ENCODE measurements around the gene SEC61B. TPM values are rescaled to one million over a fixed set of nuclear protein-coding genes. Genes with fewer than 3 reads are reported as not detected.

Gene SEC61B
- total RNA-seq, 2 donors from 2014 or later, result 86.6 to 104 TPM

DNA sequence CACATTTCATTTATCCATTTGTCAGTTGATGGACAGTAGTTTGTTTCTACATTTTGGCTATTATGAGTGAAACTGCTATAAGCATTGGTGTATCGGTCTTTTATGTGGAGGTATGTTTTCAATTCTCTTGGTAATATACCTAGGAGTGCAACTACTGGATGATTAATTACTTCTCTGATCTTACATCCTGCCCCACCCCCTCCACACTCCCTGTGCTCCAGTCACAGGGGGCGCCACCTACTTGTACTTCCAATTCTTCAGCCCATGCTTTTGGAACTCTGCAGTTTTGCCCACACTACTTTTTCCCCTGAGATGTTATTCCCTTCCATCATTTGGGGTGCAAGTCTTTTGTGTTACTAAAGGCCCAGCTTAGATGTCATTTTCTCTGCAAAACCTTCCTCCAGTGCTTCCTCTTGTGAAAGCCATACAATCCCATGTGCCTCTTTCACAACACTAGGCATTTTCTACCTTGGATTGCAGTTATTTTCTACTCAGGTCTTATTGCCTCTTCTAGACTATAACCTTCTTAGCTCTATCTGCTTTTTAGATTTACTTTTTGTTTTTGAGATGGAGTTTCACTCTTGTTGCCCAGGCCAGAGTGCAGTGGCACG, 42.1 kb downstream of the SEC61B start:
- H3K4me1 ChIP-seq, result peaks cover 20% of the 10 kb centered on the region
- H3K9me3 ChIP-seq, result no peaks in the 10 kb centered on the region
- 90 to 91% methylated on average over 3 of the region's 3 CpGs for WGBS, 2 donors
- H3K4me3 ChIP-seq, result no peak overlapping the region
- DNase-seq (peak in 1 of 4 donors; percentile 23), ATAC-seq (no peak)
- intact Hi-C loops (cut with DNase I), result no loop called here
- TF ChIP-seq POLR2A (IDR thresholded peaks at IDR 0.05), result no peak
- TF ChIP-seq, protein P1, sequence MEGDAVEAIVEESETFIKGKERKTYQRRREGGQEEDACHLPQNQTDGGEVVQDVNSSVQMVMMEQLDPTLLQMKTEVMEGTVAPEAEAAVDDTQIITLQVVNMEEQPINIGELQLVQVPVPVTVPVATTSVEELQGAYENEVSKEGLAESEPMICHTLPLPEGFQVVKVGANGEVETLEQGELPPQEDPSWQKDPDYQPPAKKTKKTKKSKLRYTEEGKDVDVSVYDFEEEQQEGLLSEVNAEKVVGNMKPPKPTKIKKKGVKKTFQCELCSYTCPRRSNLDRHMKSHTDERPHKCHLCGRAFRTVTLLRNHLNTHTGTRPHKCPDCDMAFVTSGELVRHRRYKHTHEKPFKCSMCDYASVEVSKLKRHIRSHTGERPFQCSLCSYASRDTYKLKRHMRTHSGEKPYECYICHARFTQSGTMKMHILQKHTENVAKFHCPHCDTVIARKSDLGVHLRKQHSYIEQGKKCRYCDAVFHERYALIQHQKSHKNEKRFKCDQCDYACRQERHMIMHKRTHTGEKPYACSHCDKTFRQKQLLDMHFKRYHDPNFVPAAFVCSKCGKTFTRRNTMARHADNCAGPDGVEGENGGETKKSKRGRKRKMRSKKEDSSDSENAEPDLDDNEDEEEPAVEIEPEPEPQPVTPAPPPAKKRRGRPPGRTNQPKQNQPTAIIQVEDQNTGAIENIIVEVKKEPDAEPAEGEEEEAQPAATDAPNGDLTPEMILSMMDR (IDR thresholded peaks at IDR 0.05), result no peak
- no peak overlapping the region for H3K27ac ChIP-seq
- no peaks in the 10 kb centered on the region for H3K36me3 ChIP-seq (replicated peaks in 1 of 2; ENCODE audit: insufficient read depth in 1 of 2, low read depth in 2 of 2)
- no peaks in the 10 kb centered on the region for H3K27me3 ChIP-seq

DNA sequence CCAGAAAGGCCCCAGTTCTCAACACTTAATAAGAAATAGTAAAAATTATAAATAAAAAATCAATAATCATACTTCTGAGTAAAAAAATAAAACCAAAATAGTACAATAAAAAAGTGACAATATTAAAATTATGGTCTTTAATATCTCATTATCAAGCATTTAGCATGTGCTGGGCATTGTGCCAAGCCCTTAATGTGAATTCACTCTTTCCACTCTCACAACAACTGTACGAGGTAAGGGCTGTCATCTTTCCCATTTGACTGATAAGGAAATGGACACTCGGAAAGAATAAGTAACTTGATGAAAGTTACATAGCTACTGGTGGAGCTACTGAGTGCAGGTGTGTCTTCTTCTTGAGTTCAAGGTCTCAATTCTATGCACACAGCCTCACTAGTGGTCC, 43.6 kb downstream of the SEC61B start:
- WGBS, 2 donors, result 30 to 35% methylated on average over 2 of the region's 2 CpGs
- intact Hi-C loops (cut with DNase I), result no loop called here

DNA sequence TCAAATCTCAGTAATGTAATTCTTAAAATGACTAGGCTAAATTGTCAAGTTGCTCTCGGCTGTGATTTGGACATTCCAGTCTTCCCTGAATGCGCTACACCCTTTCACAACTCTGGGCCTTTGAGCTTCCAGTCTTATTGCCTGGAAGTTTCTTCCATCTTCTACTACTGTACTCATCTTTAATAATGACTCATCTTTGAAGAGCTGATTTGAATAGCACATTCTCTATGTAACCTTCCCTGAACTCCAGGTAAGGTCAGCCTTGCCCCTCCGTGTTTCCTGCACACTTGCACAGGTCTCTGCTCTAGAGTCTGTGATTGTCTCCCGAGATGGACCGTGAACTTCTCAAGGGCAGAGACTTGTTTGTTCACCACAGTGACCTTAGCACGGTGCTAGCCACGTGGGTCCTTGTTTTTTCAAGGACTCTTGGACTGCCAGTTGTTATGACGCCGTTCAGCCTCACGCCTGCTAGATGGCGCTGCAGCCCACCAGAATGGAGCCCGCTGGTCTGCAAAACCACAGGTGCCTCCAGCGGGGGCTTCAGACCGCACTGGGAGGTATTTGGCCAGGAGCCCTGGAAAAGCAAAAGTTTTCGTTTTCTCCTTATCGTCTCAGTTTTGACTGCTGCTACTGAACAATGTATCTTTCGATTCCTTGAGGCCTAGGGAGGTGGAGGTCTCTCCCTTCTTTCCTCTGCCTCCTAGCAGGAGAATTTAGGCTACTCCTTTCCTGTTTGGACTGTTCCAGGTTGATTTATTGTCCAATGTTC, 44.4 kb downstream of the SEC61B start:
- intact Hi-C loops (cut with DNase I), result no loop called here
- no peaks in the 10 kb centered on the region for H3K9me3 ChIP-seq
- no peak overlapping the region for H3K27ac ChIP-seq
- ATAC-seq (peak; percentile 94), DNase-seq (peak; percentile 72 to 86 (median 74))
- H3K4me1 ChIP-seq, result peaks cover 9% of the 10 kb centered on the region
- TF ChIP-seq, protein P1 (IDR thresholded peaks at IDR 0.05), result peak; percentile 63 to 82 (median 71)
- TF ChIP-seq POLR2A (IDR thresholded peaks at IDR 0.05), result no peak
- H3K4me3 ChIP-seq, result no peak overlapping the region
- WGBS, 2 donors, result 12 to 13% methylated on average over 17 of the region's 17 CpGs
- H3K36me3 ChIP-seq (replicated peaks in 1 of 2; ENCODE audit: insufficient read depth in 1 of 2, low read depth in 2 of 2), result no peaks in the 10 kb centered on the region
- H3K27me3 ChIP-seq, result no peaks in the 10 kb centered on the region

More for the DNA sequence above, 43.6 kb downstream of the SEC61B start:
- peaks cover 9% of the 10 kb centered on the region for H3K4me1 ChIP-seq
- no peak overlapping the region for H3K27ac ChIP-seq
- H3K36me3 ChIP-seq (replicated peaks in 1 of 2; ENCODE audit: insufficient read depth in 1 of 2, low read depth in 2 of 2), result no peaks in the 10 kb centered on the region
- DNase-seq (no peak), ATAC-seq (no peak)
- H3K4me3 ChIP-seq, result no peak overlapping the region
- TF ChIP-seq POLR2A (IDR thresholded peaks at IDR 0.05), result no peak
- TF ChIP-seq, protein P1 (IDR thresholded peaks at IDR 0.05), result no peak
- no peaks in the 10 kb centered on the region for H3K27me3 ChIP-seq
- H3K9me3 ChIP-seq, result no peaks in the 10 kb centered on the region

DNA sequence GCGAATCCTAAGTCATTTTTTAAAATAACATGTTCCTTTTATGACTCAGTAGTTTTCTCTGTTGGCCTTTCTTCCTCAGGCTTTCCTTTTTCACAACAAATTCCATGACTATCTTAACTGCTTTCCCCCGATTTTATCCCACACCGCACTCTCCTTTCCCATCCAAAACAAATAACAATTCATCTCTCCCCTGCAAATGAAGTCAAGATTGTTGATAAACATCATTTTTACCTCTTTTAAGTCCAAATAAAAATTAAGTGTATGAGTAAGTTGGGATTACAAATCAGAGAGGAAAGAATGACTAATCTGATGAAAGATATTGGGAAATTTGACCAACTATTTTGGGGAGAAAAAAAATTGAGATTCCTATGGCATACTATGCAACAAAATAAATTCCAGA, 47.3 kb downstream of the SEC61B start:
- TF ChIP-seq POLR2A (IDR thresholded peaks at IDR 0.05), result no peak
- TF ChIP-seq, protein P1 (IDR thresholded peaks at IDR 0.05), result no peak

More for the DNA sequence above, 47.3 kb downstream of the SEC61B start:
- H3K27ac ChIP-seq, result no peak overlapping the region
- 65 to 71% methylated on average over 3 of the region's 3 CpGs for WGBS, 2 donors
- DNase-seq, result no peak
- no peaks in the 10 kb centered on the region for H3K36me3 ChIP-seq (replicated peaks in 1 of 2; ENCODE audit: insufficient read depth in 1 of 2, low read depth in 2 of 2)
- no peaks in the 10 kb centered on the region for H3K27me3 ChIP-seq
- ATAC-seq, result no peak
- no peaks in the 10 kb centered on the region for H3K9me3 ChIP-seq
- peaks cover 9% of the 10 kb centered on the region for H3K4me1 ChIP-seq
- no peak overlapping the region for H3K4me3 ChIP-seq
- intact Hi-C loops (cut with DNase I), result no loop called here

Measured in body of pancreas (tissue), 4 donors.